DND-41 (cell line): ENCODE results near the gene RNF103.

Experiments used
- ATAC-seq: fragments of 200-7000 bp; cut with Tn5 transposase; 3 replicates; pipeline ENCODE4 v1.9.1; 2021; ENCODE audit warnings: low read depth; ENCODE audit not compliant: insufficient read depth
- DNase-seq: peaks from one replicate; pipeline ENCODE4 v3.0.0-alpha.2; 2020
- H2AFZ ChIP-seq: 2 replicates; pipeline ENCODE4 v1.6.0; 2012; ENCODE audit warnings: low read depth, low read length
- H3K27ac ChIP-seq: 2 replicates; pipeline ENCODE4 v1.5.1; 2012; ENCODE audit warnings: low read length, inconsistent platforms
- H3K27me3 ChIP-seq: fragments of 200-600 bp; sonication (generic); 2 replicates; pipeline ENCODE4 v1.6.0; 2012; ENCODE audit warnings: low read length, mild to moderate bottlenecking, inconsistent platforms; ENCODE audit not compliant: insufficient read depth, poor library complexity
- H3K36me3 ChIP-seq: 2 replicates; pipeline ENCODE4 v1.5.1; 2012; ENCODE audit warnings: low read length, inconsistent platforms; ENCODE audit not compliant: insufficient read depth
- H3K4me1 ChIP-seq: 2 replicates; pipeline ENCODE4 v1.5.1; 2012; ENCODE audit warnings: mild to moderate bottlenecking, low read length; ENCODE audit not compliant: insufficient read depth
- H3K4me2 ChIP-seq: 2 replicates; pipeline ENCODE4 v1.6.0; 2012; ENCODE audit warnings: mild to moderate bottlenecking, moderate library complexity, low read length, inconsistent platforms; ENCODE audit not compliant: insufficient read depth
- H3K4me3 ChIP-seq, 2 experiments: fragments of 200-600 bp in 1 of 2; shearing (Covaris generic) in 1 of 2; 2 replicates each; pipeline ENCODE4 v1.5.1; 2012 to 2016; ENCODE audit warnings: inconsistent platforms in 2 of 2, low read length in 2 of 2, mild to moderate bottlenecking in 2 of 2, low read depth in 1 of 2, moderate library complexity in 1 of 2
- H3K79me2 ChIP-seq: 2 replicates; pipeline ENCODE4 v1.6.0; 2012; ENCODE audit warnings: low read length, inconsistent platforms; ENCODE audit not compliant: insufficient read depth
- H3K9ac ChIP-seq: 2 replicates; pipeline ENCODE4 v1.6.0; 2012; ENCODE audit warnings: low read depth, mild to moderate bottlenecking, inconsistent platforms, low read length, moderate library complexity
- H3K9me3 ChIP-seq: 2 replicates; pipeline ENCODE4 v1.5.1; 2012; ENCODE audit warnings: low read length, moderate library complexity, mild to moderate bottlenecking, inconsistent platforms; ENCODE audit not compliant: insufficient read depth, severe bottlenecking
- H4K20me1 ChIP-seq: 2 replicates; pipeline ENCODE4 v1.6.0; 2012; ENCODE audit warnings: low read length; ENCODE audit not compliant: insufficient read depth
- EZH2 ChIP-seq: IDR thresholded peaks from 3 replicates; pipeline ENCODE4 v1.6.1; 2012; ENCODE audit warnings: borderline replicate concordance, low read depth, mild to moderate bottlenecking, moderate library complexity, low read length, inconsistent platforms; ENCODE audit not compliant: severe bottlenecking
- TF ChIP-seq, protein P1 (sequence below): IDR thresholded peaks from 2 replicates; pipeline ENCODE4 v1.5.1; 2012; ENCODE audit warnings: borderline replicate concordance, low read length, moderate library complexity, mild to moderate bottlenecking; ENCODE audit not compliant: poor library complexity, severe bottlenecking; ENCODE audit errors: extremely low read depth

Gene RNF103

DNA sequence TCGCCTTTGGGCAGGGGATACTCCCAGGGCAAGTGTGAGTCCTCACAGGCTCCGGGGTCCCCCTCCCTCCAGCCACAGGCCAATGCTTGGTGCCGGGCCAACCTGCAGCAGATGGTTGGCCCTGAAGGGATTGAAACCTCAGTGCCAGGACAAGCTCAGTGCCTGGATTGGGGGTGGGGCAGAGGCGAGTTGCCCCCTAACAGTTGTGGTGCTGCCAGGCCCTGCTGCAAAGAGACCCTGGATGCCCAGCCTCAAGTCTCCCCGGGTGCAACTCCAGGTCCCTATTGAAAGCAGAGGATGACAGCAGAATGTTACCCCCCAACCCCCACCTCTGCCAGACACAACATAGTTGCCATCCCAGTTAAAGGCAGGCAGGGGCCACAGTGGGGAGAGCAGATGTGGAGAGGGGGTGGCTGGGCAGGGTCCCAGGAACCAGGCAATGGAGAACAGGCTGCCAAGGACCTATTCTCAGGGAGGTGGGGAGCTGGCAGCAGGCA is 9.5 kb upstream of the RNF103 start:
- Histone ChIP-seq H4K20me1 (no peaks in the 10 kb centered on the region), H3K27me3 (no peaks in the 10 kb centered on the region), H3K9ac (no peak overlapping the region), H3K4me1 (no peaks in the 10 kb centered on the region), H3K27ac (no peak overlapping the region), H2AFZ (no peak overlapping the region), H3K9me3 (no peaks in the 10 kb centered on the region), H3K79me2 (no peaks in the 10 kb centered on the region), H3K4me2 (no peak overlapping the region), H3K36me3 (no peaks in the 10 kb centered on the region), H3K4me3 (no peak overlapping the region)
- ATAC-seq (no peak), DNase-seq (no peak)
- no peak for TF ChIP-seq EZH2
- TF ChIP-seq, protein P1, sequence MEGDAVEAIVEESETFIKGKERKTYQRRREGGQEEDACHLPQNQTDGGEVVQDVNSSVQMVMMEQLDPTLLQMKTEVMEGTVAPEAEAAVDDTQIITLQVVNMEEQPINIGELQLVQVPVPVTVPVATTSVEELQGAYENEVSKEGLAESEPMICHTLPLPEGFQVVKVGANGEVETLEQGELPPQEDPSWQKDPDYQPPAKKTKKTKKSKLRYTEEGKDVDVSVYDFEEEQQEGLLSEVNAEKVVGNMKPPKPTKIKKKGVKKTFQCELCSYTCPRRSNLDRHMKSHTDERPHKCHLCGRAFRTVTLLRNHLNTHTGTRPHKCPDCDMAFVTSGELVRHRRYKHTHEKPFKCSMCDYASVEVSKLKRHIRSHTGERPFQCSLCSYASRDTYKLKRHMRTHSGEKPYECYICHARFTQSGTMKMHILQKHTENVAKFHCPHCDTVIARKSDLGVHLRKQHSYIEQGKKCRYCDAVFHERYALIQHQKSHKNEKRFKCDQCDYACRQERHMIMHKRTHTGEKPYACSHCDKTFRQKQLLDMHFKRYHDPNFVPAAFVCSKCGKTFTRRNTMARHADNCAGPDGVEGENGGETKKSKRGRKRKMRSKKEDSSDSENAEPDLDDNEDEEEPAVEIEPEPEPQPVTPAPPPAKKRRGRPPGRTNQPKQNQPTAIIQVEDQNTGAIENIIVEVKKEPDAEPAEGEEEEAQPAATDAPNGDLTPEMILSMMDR, result no peak

DNA sequence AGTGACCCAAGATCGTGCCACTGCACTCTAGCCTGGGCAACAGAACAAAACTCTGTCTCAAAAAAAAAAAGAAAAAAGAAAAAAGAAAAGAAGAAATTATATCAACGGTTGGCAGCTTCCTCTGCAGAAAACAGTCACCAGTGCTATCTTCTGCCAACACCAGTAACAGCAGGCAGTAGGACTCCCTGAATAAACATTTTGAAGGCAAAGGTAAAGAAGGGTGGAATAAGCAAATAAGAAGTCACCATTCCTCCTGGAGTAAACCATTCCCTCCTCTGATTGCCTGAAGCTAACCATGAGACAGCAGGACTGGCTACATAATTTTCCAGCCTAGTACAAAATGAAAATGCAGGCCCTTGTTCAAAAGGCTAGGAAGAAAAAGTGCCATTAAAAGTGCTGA is 9.0 kb upstream of the RNF103 start:
- no peaks in the 10 kb centered on the region for H3K4me1 ChIP-seq
- TF ChIP-seq EZH2, result no peak
- TF ChIP-seq, protein P1, result no peak
- H2AFZ ChIP-seq, result peak overlapping the region; percentile 45; the same call in 1 of the 2 replicates
- no peaks in the 10 kb centered on the region for H4K20me1 ChIP-seq
- no peak overlapping the region for H3K27ac ChIP-seq
- H3K27me3 ChIP-seq, result no peaks in the 10 kb centered on the region
- H3K4me3 ChIP-seq, result no peak overlapping the region
- no peak for ATAC-seq
- H3K9ac ChIP-seq, result no peak overlapping the region
- H3K79me2 ChIP-seq, result no peaks in the 10 kb centered on the region
- H3K9me3 ChIP-seq, result no peaks in the 10 kb centered on the region
- no peaks in the 10 kb centered on the region for H3K36me3 ChIP-seq
- no peak for DNase-seq
- H3K4me2 ChIP-seq, result no peak overlapping the region

DNA sequence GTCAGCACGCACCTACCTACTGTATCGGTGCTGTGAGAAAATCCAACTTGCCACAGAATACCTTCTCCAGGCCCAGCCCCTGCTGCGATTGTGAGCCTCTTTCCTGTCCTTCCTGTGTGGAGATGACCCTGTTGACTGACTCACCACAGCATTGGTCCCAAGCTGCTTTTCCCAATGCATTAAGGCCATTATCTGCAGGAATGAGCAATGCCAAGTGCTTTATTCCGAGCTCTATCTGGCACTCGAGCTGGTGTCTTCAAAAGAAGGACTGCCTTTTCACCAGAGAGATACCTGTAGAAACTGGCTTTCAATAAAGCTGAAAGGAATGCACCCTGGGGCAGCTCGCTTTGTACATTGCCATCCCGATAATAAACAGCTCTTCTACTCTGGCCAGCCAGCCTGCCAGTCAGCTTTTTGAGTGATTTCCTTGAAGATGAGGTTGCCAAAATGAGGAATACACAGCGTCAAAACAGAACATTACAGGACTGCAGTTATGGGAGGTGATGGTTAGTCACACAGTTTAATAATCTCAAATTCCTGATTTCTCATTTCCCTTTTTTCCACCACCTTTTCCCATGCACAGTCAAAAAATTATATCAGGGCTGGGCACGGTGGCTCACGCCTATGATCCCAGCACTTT is 8.3 kb upstream of the RNF103 start:
- no peaks in the 10 kb centered on the region for H3K4me1 ChIP-seq
- no peaks in the 10 kb centered on the region for H3K79me2 ChIP-seq
- ATAC-seq (no peak), DNase-seq (no peak)
- H3K9me3 ChIP-seq, result no peaks in the 10 kb centered on the region
- no peak overlapping the region for H3K9ac ChIP-seq
- H3K27ac ChIP-seq, result no peak overlapping the region
- H4K20me1 ChIP-seq, result no peaks in the 10 kb centered on the region
- no peak for TF ChIP-seq EZH2
- TF ChIP-seq, protein P1, result no peak
- no peak overlapping the region for H2AFZ ChIP-seq
- H3K4me2 ChIP-seq, result no peak overlapping the region
- H3K36me3 ChIP-seq, result no peaks in the 10 kb centered on the region
- no peaks in the 10 kb centered on the region for H3K27me3 ChIP-seq
- H3K4me3 ChIP-seq, result no peak overlapping the region
